Lower leg skin (tissue), 4 donors: ENCODE data around the gene HAO1. TPM values are rescaled to one million over a fixed set of nuclear protein-coding genes. Genes with fewer than 3 reads are reported as not detected.

ENCODE experiments used
- DNase-seq, 2 donors: peaks; one replicate each; pipeline ENCODE4 v3.0.0-alpha.2; 2019; ENCODE audit warnings: low spot score in 2 of 2
- H3K4me3 ChIP-seq: fragments of 200-600 bp; sonication (generic); 2 replicates; pipeline ENCODE4 v1.5.1; 2017; ENCODE audit warnings: mild to moderate bottlenecking, low read depth; ENCODE audit not compliant: poor library complexity, severe bottlenecking
- POLR2A ChIP-seq, 2 donors: fragments of 450-650 bp; IDR thresholded peaks; one replicate each; pipeline ENCODE4 v1.6.1; 2016 to 2017; ENCODE audit warnings: antibody characterized with exemption in 2 of 2, mild to moderate bottlenecking in 1 of 2, moderate library complexity in 1 of 2
- WGBS, 2 donors: methylation state at CpG; one replicate each; pipeline ENCODE4 v1.1.5; 2018; 5-methylcytosine and 5-hydroxymethylcytosine counted together
- intact Hi-C: fragments of 100-400 bp; cut with DNase I; formaldehyde crosslinking; loops from one replicate; pipeline ENCODE4 v1.15.0; 2023; ENCODE audit warnings: low total_unique reads
- total RNA-seq, 4 donors: library from RNA; depleted of rRNA; stranded (reverse); fragments of >200 nt; gene quantifications; one replicate each; pipeline ENCODE4 v1.1.0, GENCODE V29; 2016
- TF ChIP-seq, protein P1 (sequence below), 3 donors: fragments of 450-650 bp; IDR thresholded peaks; one replicate each; pipeline ENCODE4 v1.5.1; 2016; ENCODE audit warnings: antibody characterized with exemption in 3 of 3, mild to moderate bottlenecking in 3 of 3, moderate library complexity in 2 of 3

Gene HAO1
- total RNA-seq, 4 donors from 2014 or later: not detected

DNA sequence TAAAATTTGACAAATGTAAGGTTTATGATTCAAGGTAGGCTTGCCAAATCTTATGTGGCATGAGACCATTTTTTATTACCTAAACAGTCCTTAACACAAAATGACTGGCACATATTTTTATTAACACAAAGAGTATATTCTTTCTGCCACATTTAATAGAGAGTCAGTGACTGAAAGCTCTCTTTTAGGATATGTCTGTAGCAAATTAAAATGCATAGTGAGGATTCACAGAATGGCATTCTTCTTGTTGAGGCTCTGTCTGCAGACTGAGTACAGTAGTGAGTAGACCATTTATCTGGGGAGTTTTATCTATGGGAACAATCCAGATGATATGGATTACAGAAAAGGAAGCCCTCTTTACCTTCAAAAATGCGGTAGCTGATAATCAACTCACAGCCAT, 56.5 kb downstream of the HAO1 start:
- TF ChIP-seq POLR2A (IDR thresholded peaks at IDR 0.05): no peak
- TF ChIP-seq, protein P1, sequence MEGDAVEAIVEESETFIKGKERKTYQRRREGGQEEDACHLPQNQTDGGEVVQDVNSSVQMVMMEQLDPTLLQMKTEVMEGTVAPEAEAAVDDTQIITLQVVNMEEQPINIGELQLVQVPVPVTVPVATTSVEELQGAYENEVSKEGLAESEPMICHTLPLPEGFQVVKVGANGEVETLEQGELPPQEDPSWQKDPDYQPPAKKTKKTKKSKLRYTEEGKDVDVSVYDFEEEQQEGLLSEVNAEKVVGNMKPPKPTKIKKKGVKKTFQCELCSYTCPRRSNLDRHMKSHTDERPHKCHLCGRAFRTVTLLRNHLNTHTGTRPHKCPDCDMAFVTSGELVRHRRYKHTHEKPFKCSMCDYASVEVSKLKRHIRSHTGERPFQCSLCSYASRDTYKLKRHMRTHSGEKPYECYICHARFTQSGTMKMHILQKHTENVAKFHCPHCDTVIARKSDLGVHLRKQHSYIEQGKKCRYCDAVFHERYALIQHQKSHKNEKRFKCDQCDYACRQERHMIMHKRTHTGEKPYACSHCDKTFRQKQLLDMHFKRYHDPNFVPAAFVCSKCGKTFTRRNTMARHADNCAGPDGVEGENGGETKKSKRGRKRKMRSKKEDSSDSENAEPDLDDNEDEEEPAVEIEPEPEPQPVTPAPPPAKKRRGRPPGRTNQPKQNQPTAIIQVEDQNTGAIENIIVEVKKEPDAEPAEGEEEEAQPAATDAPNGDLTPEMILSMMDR (IDR thresholded peaks at IDR 0.05): no peak
- DNase-seq: no peak
- WGBS, 2 donors: 91 to 96% methylated on average over 1 of the region's 1 CpG
- no peak overlapping the region for H3K4me3 ChIP-seq
- intact Hi-C loops: no loop called here

DNA sequence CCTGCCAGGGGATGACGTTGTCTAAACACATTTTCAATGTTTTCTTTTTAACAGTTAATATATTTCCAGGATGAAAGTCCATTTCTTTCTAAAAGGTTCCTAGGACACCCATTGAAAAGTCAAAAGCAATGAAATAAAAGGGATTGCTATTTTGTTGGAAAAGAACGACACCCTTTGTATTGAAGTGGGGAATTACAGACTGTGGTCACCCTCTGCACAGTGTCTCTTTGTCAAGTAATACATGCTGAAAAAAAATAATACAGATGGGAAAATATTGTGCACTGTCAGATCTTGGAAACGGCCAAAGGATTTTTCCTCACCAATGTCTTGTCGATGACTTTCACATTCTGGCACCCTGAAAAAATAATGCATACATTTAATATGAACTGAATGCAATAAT, 56.9 kb downstream of the HAO1 start:
- WGBS, 2 donors: 80 to 85% methylated on average over 4 of the region's 4 CpGs
- TF ChIP-seq, protein P1 (IDR thresholded peaks at IDR 0.05): no peak
- TF ChIP-seq POLR2A (IDR thresholded peaks at IDR 0.05): no peak
- intact Hi-C loops: no loop called here
- no peak for DNase-seq
- no peak overlapping the region for H3K4me3 ChIP-seq

DNA sequence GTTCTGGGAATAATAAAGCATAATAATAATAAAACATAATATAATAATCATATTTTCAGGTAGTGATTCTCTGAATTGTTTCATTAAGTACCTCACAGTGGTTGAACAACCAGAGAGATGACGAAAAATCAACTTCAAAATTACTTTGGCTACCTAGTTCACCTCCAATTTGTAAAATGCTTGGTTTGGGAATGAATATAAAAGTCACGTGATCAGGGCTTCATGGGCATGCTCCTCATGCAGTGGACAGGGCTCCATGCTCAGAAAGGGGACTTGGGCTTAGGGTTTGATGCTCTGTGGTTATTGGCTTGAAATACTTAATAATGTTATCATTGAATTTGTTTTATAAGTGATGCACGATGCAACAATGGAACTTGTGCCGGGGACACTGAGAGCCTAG, 58.2 kb downstream of the HAO1 start:
- no peak for DNase-seq
- TF ChIP-seq, protein P1 (IDR thresholded peaks at IDR 0.05): no peak
- TF ChIP-seq POLR2A (IDR thresholded peaks at IDR 0.05): no peak
- 78 to 85% methylated on average over 4 of the region's 4 CpGs for WGBS, 2 donors
- intact Hi-C loops: no loop called here
- no peak overlapping the region for H3K4me3 ChIP-seq

DNA sequence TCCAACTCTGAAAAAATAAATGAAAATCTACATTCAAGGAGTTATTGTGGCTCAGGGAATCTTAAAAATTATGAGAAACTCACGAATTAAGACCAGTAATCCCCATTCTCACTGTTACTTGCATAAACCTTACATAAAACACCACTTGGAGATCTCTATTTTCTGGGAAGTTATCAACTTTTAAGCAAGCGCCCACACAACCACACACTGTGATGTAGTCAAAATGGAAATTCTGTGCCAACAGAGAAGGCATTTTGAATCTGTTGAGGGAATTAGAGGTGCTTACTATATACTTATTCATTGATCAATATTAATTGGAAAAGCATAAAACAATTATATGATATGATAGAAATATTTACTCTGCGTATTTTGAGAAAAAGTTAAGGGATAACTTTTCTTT, 58.7 kb downstream of the HAO1 start:
- TF ChIP-seq, protein P1 (IDR thresholded peaks at IDR 0.05): no peak
- no peak for TF ChIP-seq POLR2A (IDR thresholded peaks at IDR 0.05)
- 79 to 84% methylated on average over 3 of the region's 3 CpGs for WGBS, 2 donors
- no peak for DNase-seq
- intact Hi-C loops: no loop called here
- no peak overlapping the region for H3K4me3 ChIP-seq

DNA sequence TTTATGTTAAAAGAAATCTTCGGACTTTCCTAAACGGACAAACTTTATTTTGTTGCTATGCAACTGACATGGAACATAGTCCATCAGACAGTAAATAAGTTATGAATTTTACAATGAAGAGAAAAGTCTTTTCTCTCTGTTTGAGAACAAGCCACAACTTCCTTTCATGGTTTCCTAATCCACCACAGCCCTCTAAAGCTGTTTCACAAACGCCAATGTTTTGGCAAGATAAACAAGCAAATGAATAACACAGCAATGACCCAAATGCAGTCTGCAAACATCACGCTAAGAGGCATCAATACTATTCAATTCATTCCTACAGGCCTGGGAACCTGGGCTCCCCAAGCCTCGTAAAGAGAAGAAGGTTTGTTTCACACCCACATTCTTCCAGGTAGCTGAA, 60.4 kb downstream of the HAO1 start:
- WGBS, 2 donors: 36 to 39% methylated on average over 5 of the region's 5 CpGs
- intact Hi-C loops: no loop called here

DNA sequence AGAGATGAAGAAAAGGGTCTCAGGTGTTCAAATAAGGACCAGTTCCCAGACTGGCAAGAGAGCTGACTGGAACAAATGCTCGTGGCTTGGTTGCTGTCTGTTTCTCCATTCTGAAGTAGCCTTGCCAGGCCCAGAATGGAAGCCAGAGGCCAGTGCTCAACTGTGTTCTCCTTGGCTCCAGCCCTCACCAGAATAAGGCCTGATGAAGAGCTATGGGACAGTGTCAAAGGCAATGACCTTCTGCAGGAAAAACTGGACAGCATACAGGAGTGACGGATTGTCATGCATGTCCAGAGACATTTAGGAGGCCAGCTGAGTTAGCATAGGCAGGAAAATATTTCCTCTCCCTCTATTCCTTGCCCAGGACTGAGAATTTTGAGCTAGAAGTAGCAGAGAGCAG, 72.2 kb downstream of the HAO1 start:
- TF ChIP-seq POLR2A (IDR thresholded peaks at IDR 0.05): no peak
- TF ChIP-seq, protein P1 (IDR thresholded peaks at IDR 0.05): no peak
- H3K4me3 ChIP-seq: no peak overlapping the region
- intact Hi-C loops: no loop called here
- WGBS, 2 donors: 72 to 79% methylated on average over 2 of the region's 2 CpGs
- no peak for DNase-seq

More for the DNA sequence above, 60.4 kb downstream of the HAO1 start:
- no peak for DNase-seq
- TF ChIP-seq POLR2A (IDR thresholded peaks at IDR 0.05): no peak
- TF ChIP-seq, protein P1 (IDR thresholded peaks at IDR 0.05): no peak
- H3K4me3 ChIP-seq: no peak overlapping the region
